UCSD-AML1 (cell line): ENCODE measurements around the gene AFDN.
A peak's percentile ranks its signal among the peaks of the same experiment; 100 is the strongest.
"Not testable (repeated sequence)": the region's sequence is repeated elsewhere in the genome, so short reads cannot be mapped to it uniquely, and the experiment has no call there.

ENCODE experiments used
- DNase-seq: peaks from one replicate; lab custom pipeline; 2025; ENCODE audit not compliant: unreplicated experiment; lab: John Stamatoyannopoulos, UW

Gene AFDN

GRCh38 chr6:167996424-167997199, 169.9 kb downstream of the AFDN start:
- DNase-seq, result no peak

GRCh38 chr6:167997642-167998041, 170.9 kb downstream of the AFDN start, which contains the start of gene KIF25:
Gene KIF25, plus strand, starts transcription at chr6:167997671. Its CDS starts 31,915 bp downstream, at chr6:168029586.
- no peak for DNase-seq

DNA sequence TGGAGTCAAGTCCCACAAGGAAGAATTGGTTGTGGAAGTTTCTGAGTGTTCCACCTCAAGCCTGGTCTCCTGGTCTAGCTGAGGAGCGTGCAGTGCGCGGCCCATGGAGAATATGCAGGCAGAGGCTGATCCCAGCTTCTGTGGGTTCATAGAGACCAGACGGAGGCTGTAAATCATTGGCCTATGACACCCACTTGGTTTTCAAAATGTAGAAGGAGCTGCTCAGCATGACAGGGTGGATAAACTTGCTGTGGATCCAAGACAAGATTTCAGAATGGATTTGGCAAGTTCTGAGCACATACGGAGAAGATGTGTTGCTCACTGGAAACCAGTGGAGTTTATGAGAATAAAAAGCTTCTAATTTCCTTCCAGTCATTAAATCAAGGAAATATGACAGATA, 171.5 kb downstream of the AFDN start:
- DNase-seq, result no peak

- no peak for DNase-seq
These were observed 173.7 kb downstream of the AFDN start for GRCh38 chr6:168000198-168001028.

- no peak for DNase-seq
These were observed 174.3 kb downstream of the AFDN start for GRCh38 chr6:168001029-168001332.

- DNase-seq, result not testable (repeated sequence)
These were observed 174.8 kb downstream of the AFDN start for GRCh38 chr6:168001514-168001913.

DNA sequence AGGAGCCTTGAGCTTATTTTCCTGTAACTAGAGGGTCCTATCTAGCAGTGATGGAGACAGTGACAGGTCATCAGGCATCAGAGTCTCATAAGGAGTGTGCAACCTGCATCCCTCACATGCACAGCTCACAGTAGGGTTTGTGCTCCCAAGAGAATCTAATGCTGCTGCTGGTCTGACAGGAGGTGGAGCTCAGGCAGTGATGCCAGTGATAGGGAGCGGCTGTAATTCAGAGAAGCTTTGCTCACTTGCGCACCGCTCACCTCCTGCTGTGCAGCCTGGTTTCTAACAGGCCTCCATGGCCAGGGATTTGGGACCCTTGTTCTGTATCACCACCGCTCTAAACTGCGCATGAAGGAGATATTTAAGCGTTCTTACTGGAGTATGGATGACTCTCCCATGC, 176.1 kb downstream of the AFDN start:
- no peak for DNase-seq

- DNase-seq, result no peak
These were observed 177.3 kb downstream of the AFDN start for GRCh38 chr6:168004023-168004422.

- no peak for DNase-seq
These were observed 178.2 kb downstream of the AFDN start for GRCh38 chr6:168004945-168005344.

DNA sequence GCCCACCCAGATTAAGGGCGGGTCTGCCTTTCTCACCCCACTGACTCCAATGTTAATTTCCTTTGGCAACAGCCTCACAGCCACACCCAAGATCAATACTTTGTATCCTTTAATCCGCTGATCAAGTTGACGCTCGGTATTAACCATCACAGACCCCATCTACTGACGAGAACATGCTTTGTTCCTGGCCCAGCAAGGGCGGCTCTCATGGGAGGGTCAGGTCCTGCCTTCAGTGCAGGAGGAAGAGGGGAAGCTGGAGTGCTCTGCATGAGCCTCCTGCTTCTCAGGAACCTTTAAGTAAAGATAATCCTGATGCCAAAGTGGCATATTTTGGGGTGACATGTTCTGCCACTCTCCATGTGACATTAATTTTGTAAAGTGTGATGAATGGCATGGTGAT, 179.1 kb downstream of the AFDN start:
- DNase-seq, result no peak

DNA sequence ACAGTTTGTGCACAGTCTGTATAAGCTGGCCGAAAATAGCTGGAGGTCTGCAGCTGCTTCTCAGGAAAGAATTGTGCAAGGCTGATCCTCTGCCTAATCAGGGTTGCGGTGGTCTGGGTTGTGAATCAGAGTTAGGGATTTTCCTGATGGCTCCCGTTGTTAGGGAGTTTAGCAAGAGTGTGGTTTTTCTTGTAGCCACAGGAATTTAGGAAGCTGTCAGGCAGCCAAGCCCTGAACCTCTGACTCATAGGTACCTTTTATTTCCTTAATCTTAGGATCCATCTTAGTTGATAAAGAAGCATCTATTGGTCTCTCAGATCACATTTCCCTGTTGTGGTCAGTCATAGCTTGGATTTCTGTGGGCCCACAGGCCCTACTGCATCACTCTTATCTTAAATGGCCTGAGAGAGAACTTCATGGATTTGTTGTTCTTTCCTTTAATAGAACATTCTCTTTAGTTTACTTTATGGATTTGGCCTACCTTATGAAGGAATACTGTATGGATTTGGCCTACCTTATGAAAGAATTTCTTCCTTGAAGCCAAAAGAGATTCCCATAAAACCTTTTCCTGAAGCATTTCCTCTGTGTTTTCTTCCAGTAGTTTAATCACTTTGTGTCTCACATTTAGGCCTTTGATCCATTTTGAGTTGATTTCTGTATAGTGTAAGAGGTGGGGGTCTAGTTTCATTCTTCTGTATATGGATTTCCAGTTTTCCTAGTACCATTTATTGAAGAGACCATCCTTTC, 181.1 kb downstream of the AFDN start:
- DNase-seq, result peak; percentile 48

DNA sequence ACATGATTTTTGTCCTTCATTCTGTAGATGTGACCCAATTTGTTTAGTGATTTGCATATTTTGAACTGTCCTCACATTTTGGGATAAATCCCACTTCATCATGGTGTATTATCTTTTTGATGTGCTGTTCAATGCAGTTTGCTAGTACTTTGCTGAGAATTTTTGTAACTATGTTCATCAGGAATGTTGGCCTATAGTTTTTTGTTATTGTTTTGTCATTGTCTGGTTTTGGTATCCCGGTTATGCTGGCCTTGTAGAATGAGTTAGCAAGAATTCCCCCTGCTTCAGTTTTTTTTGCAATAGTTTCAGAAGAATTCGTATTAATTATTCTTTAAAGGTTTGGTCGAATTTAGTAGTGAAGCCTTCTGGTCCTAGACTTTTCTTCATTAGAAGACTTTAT, 182.6 kb downstream of the AFDN start:
- no peak for DNase-seq

DNA sequence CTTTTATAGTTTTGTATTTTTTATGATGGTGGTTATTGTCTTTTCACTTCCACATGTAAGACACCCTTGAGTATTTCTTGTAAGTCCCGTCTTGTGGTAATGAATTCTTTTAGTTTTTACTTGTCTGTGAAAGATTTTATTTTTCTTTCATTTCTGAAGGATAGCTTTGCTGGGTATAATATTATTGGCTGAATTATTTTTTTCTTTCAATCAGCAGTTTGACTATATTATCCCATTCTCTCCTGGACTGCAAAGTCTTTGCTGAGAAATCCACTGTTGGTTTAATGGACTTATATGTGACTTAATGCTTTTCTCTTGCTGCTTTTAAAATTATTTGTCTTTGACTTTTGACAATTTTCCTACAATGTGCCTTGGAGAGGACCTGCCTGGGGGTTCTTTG, 184.6 kb downstream of the AFDN start:
- DNase-seq, result no peak

GRCh38 chr6:168012431-168013249, 185.9 kb downstream of the AFDN start:
- DNase-seq, result no peak

DNA sequence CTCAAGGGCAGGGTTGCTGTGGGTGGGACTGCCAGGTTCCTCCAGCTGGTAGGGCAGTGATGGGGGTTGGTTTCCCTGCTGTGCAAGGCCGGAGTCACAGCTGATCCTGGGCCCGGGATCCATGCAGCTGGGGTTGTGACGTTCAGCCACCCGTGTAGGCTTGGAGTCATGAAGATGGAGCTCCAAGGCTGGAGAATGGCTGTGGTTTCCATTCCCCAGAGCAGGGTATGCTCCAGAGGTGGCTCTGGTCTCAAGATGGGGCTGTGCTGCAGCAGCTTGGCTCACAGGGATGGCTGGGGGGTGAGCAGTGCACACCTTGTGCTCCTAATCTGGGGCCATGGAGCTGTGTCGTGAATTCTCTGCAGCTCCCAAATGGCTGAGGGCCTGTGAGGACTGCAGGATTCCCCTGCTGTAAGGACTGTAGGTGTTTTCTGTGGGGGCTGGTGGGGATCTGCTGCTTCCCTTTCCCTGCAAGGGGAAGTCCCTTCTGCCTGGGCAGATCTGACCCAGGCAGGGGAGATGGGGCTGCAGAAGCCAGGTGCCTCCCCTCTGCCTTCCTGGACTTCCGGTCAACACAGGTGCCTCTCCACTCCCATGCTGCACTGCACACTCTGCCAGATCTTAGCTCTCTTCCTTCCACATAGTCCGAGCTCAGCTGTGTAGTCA, 186.7 kb downstream of the AFDN start:
- no peak for DNase-seq

GRCh38 chr6:168014428-168014827, 187.7 kb downstream of the AFDN start:
- DNase-seq, result no peak

DNA sequence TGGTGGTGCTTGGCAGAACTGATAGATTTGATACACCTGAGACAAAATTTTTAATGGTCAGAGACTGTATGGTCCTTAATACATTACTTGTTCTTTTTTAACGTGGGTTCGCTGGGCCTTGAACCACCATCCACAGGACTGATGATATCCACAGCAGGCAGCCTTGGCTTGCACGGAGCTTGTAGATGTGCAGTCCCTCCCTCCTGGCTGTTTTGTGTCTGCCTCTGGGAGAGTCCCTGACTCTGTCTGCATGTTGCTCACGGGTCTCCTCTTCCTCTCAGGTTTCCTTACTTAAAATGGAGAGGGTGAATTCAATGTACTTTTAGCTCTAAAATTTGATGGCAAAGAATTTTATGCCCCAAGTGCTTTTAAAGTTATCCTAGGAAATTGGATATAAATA, 188.3 kb downstream of the AFDN start:
- DNase-seq, result no peak

- no peak for DNase-seq
These were observed 188.9 kb downstream of the AFDN start for GRCh38 chr6:168015482-168016175.

DNA sequence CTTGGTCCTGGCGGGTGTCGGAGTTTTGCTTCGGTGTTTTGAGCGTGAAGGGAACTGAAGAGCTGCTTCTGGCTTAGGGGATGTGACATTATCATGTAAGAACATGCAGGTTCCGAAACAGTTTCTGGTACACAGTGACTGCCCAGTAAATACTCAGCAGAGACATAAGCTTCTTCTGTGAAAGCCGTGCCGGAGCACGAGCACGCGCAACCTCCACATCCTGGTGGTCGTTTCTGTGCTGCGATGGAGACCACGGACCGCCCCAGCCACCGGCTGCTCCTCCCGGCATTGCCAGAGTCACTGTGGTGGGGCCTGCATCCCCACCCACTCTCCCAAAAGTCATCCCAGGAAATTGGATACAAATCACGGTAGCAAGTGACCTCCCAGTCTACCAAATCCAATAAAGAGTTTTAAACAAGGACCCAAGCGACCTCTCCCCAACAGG, 189.5 kb downstream of the AFDN start:
- DNase-seq, result no peak
